DND-41 (cell line): Measurements from ENCODE around the gene SSTR3.

Experiments
- CTCF ChIP-seq: IDR thresholded peaks from 2 replicates; pipeline ENCODE4 v1.5.1; 2012; ENCODE audit warnings: borderline replicate concordance, low read length, moderate library complexity, mild to moderate bottlenecking; ENCODE audit not compliant: poor library complexity, severe bottlenecking; ENCODE audit errors: extremely low read depth
- EZH2 ChIP-seq: IDR thresholded peaks from 3 replicates; pipeline ENCODE4 v1.6.1; 2012; ENCODE audit warnings: borderline replicate concordance, low read depth, mild to moderate bottlenecking, moderate library complexity, low read length, inconsistent platforms; ENCODE audit not compliant: severe bottlenecking

GRCh38 chr22:37188901-37189466, 23.3 kb downstream of the SSTR3 start:
- TF ChIP-seq CTCF (no peak), EZH2 (no peak)
